Endothelial cell of hepatic sinusoid (primary cell): ENCODE data around the gene PIM3.

Experiments
- in situ Hi-C: cut with HindIII; loops from 2 replicates; pipeline ENCODE4 v1.10.0; 2017; ENCODE audit warnings: low sequenced_read_pairs

Gene PIM3

DNA sequence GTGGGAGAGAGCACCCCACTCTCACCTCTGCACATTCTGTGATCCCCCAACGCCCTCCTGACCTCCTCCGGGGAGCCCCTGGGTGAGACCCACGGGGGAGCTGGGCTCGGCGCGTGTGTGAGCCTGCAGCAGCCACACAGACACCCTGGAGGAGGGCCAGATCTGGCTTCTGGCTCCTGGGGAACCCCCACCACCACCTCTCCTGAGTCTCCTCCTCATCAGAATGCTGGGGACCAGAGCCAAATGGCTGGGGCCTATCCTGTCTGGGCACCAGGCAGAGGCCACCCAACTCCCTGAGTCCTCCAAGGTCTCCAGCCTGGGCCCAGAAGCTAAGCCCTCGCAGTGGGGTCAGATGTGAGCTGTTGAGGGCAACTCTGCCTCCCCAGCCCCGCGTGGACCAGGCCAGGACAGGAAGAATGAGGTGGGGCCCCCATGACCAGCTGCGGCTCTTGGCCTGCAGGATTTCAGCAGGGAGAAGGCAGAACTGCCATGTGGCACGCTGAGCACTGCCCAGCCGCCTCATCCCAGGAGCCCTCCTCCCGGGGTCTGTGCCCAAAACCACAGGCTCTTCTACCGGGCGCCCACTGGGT, 5.5 kb upstream of the PIM3 start:
- in situ Hi-C loops, result no loop called here

DNA sequence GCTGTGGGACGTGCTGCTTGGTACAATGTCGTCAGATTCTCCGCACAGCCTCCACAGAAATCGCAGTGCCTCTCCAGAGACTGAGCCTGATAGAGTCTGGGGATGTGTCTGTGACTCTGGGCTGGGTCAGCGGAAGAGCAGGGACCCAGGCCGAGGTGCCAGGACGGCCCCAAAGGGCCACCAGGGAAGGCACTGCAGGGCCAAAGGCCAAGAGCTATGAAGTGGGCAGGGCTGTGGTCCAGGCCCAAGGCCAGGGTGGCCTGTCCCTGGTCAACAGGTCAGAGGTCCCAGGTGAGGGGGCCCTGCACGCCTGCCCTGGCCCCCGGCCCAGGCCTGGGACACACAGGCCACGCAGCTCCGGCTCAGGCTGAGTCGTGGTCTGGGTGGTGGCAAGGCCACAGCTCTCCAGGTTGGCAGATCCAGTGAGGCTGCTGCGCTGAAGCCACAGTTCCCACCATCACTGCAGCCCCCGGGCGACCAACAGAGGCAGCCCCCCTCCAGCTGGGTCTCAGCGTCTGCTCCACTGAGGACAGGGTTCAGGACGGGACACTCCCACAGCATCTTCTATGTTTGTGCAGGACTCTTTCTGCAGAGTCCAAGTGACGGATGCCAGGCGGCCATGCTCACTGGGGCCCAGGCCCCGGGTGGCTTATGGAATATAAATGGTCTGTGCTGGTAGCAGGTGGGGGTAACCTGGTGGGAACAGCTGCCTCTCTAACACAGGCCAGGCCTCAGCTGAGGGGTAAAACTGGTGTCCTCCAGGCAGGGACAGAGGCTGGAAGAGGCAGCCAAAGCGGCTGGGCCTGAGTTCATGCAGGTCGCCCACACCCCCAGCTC, 4.8 kb upstream of the PIM3 start:
- in situ Hi-C loops, result no loop called here

DNA sequence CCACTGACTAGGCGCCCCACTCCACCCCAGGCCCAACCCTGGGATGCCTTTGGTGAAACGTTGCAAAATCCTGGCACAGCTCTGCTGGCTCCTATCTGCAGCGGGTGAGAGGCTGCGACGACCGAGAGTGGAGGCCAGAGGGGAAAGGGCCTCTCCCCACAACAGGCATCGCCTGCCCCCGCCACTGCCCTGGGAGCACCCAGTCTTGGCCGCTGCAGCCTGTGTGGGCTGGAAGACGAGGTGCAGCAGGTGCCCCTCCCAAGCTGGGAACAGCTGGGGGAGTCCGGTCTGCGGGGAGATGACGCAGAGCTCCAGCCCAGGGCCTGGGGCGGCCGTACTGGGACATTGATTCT, 4.2 kb upstream of the PIM3 start:
- in situ Hi-C loops, result no loop called here

DNA sequence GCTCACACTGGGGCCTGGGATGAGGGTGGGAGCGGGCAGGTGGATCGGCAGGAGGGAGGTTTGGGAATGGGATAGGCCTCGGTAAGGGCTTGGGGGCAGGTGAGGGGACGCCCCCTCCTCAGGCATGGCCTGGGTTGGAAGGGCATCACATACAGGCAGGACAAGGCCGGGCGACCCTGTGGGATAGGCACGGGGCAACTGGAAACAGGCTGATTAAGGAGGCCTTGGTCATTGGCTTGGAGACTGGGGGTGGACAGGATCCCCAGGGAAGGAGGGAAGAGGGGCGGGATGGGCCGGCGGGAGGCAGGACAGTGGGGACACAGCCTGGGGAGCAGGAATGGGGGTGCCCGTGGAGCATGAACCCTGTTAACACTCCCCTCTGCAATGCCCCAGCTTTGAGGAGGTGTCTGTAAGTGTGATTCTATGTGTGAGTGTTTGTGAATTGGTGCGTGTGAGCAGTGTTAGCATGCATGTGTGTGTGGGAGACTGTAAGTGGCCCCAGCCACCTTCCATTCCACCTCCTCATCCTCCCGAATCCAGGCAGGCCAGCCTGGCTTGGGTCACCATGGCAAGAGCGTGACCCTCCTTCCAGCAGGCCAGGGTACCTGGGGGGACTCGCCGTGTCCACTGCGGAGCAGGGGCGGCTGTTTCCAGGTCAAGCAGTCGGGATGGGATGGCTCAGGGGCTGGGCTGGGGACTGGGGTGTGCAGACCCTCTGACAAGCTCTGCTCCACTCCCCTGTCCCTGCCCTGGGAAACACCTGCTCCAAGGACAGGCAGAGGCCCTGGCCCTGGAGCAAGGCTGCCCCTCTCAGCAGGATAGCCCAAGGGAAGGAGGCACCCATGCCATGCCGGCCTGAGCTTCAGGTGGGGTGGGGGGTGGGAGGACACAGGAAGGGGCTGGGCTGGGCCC, 3.4 kb upstream of the PIM3 start:
- in situ Hi-C loops, result no loop called here

DNA sequence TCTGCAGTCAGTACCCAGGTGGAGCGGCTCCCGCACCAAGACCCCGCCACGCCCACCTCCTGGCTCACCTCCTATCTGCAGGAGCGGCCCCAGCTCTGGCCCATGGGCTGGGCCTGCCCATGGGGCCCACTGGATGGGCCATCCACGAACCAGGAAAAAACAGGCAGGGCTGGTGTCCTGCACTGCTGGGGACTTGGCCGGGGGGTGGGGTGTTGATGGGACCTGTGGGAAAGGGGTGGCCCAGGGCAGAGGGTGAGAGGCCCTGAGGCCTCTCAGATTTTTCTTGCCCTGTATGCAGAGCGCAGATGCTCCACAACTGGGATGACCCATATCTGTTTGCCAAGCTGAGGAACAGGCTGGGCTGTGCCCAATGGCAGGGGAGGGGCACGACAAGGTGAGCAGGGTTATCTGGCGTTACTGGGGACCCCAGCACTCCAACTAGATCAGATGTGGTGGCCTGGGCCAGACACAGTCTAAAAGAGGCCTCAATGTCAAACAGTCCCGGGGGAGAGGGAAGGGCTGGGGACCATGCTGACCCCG, 2.7 kb upstream of the PIM3 start:
- in situ Hi-C loops, result no loop called here

DNA sequence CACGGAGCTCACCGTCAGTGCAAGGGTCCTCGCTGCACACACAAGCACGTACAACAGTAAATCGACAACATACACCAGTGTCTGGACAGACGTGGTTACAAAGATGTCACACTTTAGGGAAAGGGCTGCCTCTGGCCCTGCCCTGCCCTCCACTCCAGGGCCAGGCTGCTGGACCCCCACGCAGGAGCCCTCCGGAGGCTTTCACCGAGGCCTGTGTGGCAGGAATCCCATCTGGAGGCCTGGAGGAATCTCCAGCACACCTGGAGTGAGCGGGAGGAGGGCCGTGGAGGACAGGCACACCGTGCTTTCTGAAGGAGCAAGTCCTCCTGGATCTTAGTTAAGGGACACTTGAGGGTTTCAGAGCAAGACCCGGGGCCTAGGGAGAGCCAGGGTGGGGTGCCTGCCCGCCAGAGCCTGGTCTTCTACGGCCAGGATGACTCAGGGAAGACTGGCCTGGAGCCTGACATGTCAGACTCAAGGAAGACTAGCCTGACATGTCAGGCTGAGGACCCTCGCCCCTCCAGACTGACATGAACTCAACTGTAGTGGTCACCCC, 2.1 kb upstream of the PIM3 start:
- in situ Hi-C loops, result no loop called here

DNA sequence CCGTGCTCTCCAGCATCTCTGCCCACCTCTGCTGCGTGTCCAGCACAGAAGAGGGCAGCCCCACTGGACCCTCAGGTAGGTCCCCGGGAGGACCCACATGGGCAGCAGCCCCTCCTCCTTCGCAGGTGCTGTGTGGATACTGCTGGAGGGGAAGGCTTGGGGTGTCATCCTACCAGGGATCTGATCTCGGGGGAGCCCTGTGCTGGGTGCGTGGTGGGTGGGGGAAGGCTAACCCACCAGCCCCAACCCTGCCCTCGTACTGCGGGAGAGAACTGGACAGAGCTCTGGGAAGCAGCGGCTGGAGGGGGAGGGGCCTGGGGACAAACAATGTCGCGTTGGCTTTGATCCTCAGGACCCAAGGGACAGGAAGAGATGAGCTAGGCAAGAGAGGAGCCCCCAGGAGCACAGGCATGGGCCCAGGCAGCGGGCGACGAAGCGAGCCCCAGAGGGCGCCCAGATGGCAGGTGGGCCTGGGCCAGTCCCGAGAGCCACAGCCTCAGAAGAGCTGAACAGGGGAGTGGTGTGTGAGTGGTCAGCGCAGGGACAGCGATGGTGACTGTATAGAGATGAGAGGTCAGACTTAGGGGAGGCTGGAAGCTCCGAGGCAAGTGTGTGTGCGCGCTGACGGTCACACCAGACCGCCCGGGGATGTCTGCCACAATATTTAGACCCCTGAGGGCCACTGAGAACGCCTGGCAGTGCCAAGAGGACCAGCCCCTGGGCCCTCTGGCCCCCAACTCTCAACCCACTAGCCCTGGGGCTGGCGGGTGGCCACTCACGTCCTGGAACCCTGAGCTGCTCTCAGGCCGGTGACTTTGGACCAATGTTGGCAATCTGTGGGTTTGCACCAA, 1.4 kb upstream of the PIM3 start:
- in situ Hi-C loops, result no loop called here

DNA sequence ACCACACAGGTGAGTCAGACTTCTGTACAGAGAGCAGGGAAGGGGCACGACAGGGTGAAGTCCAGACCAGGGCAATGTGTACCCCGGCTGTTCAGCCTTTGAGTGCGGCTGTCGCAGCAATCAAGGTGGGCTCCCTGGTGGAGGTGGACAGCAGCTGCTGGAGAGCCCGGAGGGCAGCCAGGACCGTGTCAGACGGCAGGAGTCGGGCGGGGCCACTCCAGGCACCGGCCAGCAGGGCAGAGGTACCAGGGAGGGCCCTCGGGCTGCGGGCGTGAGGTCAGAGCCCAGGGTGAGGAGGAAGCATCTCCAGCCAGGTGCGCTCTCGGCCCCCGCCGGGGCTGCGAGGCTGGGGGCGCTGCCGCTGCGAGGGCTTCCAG, 802 bp upstream of the PIM3 start:
- in situ Hi-C loops, result no loop called here

DNA sequence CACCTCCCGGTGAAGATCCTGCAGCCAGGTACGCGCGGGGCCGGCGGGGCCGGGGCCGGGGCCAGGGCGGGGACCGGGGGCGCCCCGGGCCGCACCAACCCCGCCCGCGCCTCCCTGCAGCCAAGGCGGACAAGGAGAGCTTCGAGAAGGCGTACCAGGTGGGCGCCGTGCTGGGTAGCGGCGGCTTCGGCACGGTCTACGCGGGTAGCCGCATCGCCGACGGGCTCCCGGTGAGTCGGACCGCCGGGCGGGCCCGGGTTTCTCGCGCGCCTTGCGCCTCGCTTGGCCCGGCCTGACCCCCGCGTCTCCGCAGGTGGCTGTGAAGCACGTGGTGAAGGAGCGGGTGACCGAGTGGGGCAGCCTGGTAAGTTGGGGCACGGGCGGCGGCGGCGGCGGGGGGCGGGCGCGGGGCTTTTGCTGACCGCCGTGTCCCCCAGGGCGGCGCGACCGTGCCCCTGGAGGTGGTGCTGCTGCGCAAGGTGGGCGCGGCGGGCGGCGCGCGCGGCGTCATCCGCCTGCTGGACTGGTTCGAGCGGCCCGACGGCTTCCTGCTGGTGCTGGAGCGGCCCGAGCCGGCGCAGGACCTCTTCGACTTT, 531 bp downstream of the PIM3 start:
- in situ Hi-C loops, result no loop called here

DNA sequence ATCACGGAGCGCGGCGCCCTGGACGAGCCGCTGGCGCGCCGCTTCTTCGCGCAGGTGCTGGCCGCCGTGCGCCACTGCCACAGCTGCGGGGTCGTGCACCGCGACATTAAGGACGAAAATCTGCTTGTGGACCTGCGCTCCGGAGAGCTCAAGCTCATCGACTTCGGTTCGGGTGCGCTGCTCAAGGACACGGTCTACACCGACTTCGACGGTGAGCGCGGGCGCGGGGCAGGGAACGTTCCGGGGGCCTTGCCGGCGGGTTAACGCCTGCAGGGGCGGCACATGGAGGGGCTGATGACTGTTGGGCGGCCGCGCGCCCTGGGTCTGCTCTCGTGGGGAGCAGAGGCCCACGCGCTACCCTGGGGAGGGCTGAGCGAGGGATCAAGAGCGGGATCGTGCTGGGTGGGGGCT, 1.0 kb downstream of the PIM3 start:
- in situ Hi-C loops, result no loop called here

DNA sequence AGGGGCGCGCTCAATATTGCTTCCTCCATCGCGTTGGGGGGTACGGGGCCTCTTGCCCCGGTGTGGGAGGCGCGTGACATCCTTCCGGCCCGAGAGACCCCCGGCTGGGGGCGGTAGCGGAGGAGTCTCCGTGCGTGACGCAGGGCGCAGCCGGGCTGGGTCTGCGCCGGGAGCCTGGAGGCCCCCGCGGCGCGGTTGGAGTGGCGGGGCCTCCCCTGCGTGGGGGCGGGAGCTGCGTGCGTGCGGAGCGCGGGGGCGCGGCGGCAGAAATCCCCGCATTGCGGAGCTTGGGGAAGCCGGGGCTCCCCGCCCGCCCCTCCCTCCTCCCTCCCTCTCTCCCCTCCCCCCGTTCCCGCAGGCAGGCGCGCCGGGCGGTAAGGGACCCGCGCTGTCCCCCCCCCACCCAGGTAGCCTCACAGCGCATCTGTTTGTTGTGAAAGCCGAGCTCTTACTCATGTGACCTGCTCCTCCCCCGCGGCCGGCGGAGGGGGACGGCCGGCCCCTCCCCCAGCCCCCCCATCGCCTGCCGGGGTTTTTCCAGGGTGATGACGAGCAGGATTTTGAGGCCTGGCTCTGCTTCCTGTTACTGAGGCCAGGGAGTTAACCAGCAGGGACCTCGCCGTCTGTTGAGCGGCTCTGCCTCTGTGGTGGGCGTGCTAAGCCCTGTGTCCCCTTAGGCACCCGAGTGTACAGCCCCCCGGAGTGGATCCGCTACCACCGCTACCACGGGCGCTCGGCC, 1.6 kb downstream of the PIM3 start:
- in situ Hi-C loops, result no loop called here

DNA sequence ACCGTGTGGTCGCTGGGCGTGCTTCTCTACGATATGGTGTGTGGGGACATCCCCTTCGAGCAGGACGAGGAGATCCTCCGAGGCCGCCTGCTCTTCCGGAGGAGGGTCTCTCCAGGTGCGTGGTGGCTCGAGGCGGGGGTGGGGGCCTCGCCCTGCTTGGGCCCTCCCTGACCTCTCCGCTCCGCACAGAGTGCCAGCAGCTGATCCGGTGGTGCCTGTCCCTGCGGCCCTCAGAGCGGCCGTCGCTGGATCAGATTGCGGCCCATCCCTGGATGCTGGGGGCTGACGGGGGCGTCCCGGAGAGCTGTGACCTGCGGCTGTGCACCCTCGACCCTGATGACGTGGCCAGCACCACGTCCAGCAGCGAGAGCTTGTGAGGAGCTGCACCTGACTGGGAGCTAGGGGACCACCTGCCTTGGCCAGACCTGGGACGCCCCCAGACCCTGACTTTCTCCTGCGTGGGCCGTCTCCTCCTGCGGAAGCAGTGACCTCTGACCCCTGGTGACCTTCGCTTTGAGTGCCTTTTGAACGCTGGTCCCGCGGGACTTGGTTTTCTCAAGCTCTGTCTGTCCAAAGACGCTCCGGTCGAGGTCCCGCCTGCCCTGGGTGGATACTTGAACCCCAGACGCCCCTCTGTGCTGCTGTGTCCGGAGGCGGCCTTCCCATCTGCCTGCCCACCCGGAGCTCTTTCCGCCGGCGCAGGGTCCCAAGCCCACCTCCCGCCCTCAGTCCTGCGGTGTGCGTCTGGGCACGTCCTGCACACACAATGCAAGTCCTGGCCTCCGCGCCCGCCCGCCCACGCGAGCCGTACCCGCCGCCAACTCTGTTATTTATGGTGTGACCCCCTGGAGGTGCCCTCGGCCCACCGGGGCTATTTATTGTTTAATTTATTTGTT, 2.4 kb downstream of the PIM3 start:
- in situ Hi-C loops, result no loop called here

DNA sequence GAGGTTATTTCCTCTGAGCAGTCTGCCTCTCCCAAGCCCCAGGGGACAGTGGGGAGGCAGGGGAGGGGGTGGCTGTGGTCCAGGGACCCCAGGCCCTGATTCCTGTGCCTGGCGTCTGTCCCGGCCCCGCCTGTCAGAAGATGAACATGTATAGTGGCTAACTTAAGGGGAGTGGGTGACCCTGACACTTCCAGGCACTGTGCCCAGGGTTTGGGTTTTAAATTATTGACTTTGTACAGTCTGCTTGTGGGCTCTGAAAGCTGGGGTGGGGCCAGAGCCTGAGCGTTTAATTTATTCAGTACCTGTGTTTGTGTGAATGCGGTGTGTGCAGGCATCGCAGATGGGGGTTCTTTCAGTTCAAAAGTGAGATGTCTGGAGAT, 3.1 kb downstream of the PIM3 start:
- in situ Hi-C loops, result no loop called here

DNA sequence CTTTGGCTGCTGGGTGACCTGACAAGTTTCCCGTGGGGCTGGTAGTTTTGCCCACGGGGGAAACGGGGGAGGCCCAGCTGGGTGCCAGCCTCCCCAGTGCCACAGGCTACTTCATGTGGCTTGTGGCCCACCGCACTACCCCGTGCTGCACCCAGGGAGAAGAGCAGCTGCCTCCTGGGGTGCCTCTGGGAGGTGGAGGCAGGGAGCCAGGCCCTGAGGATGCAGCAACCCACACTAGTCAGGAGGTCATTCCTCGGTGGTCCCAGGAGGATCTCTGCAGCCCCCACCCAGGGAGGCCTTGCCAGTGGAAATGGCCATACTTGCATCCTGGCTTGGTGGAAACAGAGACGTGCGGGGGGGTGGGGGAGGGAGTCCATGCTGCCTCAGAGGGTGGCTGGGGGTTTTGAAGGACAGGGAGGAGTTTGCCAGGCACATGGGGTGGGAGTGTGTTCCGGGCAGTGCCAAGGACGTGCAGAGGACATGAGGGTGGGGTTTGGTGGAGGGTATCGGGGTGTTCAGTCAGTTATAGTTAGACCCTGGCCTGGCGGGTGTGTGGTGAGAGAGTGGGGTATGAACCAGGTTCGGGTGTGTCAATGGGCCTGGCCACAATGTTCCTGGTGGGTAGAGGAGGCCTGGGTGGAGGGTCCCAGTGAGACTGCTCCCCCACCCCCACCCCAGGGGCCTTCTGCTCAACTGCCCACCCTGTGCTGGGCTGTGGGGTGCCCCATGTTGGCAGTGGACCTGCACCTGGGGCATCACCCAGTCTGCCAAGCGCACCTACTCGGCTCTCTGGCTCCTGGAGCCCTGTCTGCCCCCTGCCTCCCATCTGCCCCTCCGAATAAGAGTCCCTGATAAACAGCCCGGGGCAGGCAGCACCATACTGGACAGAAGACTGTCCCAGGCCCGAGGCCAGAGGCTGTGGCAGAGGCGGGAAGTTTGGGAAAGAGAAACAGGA, 3.8 kb downstream of the PIM3 start:
- in situ Hi-C loops, result no loop called here

DNA sequence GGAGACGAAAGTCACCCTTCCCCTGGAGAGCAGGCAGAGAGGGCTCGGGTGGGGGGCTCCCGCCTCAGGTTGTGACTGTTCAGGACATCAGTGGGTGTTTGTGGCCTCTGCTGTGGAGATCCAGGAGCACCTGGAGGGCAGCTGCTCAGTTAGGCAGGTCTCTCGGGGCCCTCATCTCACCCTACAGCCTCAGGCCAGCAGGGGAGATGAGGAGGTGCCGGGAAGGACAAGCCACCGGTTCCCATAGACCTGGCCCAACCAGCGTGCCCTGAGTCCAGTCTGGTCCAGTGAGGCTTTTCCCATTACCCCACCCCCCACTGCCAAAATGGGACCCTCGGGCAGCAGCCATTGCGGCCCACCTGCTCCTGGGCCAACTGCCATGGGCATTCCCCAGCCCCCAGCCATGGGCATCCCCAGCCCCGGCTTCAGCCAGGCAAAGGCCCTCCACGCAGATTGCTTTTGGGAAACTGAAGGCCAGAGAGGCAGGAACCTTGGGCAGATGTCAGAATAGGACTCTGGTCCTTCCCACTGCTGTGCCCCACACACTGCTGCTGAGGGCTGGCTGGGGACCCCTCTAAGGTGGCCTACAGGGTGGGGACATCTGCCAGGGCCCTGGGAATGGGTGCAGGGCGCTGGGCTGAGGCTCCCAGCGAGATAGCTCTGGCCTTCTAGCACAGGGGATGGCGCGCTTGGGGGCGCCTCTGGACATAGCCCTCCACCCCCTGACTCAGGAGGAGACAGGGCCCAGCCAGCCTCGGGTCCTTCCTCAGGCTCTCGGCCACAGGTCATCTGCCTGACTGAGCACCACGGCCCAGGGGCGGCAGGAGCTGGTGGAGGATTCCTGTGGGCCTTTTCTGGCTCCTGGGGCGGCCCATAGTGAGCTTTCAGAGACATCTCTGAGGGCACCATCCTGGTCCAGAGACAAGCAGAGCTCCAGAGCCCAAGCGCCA, 4.8 kb downstream of the PIM3 start:
- in situ Hi-C loops, result no loop called here
